Measurements from ENCODE around the gene COMT. TPM values are rescaled to one million over a fixed set of nuclear protein-coding genes. Genes with fewer than 3 reads are reported as not detected.
A peak's percentile ranks its signal among the peaks of the same experiment; 100 is the strongest.
"Not testable (repeated sequence)": the region's sequence is repeated elsewhere in the genome, so short reads cannot be mapped to it uniquely, and the experiment has no call there.

Gene COMT
- total RNA-seq, 1 experiment from 2014 or later, result 290 TPM

DNA sequence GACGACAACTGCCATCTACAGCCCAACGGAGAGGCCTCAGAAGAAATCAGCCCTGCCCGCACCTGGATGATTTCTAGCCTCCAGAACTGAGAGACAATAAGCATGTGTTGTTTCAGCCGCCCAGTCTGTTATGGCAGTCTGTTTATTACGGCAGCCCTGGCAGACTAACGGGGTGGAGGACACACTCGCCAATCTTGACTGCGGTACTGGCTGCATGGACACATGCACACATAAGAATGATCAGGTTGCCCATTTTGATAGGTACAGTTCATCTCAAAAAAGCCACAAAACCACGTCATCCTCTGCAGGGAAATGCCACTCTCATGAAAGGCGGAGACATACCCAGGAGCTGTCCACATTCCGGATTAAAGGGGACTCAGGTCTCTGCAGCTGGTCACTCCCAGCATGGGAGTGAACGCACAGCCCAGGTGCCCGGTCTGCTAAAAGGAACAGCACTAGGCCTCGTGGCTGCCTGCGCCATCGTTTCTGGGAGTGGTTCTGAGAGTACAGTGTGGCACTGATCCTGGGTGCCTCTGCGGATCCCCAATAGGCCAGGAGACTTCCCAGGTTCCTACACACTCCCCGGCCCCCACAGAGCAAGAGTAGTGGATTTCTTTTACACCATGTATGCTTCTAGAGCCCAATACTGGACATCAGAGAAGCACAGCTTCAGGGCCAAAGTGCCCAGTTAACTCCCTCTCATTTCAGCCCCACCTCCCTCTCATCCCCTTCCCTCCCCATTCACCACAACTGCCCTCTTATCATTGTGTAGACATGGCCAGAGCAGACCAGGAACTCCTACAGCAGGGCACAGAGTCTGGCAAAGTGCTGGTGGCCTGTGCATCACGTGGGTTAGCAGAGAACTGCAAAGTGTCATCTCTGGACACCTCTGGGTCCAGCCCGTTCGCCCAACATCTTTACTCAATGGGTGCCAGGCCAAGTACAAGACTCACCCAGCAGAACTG lies 11.7 kb upstream of the COMT start:
- DNase-seq (ENCODE audit: low read depth), result no peak

DNA sequence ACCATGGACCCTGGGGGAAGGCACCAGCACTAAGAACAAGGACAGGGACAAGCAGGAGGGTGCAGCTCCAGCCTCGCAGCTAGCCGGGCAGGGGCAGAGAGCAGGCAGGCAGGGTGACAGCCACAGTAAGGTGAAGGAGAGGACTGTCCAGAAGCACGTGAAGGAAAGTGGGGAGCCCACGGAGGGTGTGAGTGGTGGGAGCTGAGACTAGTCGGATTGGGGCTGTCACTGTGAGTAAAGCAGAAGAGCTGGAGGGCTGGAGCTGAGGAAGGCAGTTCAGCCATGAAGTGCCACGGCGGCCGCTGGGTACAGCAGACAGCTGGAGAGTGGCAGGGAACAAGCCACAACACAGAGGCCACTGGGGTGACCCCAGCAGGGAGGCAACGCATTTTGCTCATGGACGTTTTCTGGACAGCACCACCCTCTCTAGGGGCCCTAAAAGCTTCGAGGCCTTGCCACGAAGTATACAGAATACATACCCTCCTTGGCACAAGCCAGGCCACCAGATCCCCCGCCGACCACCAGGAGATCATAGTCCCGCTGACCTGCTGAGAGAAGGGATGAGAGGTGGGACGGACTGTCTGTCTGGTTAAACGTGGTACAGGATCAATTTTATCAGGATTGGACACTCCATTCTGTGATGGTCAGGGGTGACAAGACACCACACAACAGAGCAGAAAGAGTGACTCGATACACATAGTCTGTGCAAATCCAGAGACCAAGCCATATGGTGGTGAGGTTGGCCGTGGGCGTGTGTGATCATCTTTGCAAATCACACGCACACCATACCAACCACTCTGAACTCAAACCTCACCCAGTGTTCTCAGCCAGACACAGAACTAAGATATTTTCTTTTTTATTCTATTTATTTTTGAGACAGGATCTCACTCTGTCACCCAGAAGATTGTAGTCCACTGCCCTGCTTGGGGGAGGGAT lies 10.8 kb upstream of the COMT start:
- DNase-seq (ENCODE audit: low read depth), result no peak

DNA sequence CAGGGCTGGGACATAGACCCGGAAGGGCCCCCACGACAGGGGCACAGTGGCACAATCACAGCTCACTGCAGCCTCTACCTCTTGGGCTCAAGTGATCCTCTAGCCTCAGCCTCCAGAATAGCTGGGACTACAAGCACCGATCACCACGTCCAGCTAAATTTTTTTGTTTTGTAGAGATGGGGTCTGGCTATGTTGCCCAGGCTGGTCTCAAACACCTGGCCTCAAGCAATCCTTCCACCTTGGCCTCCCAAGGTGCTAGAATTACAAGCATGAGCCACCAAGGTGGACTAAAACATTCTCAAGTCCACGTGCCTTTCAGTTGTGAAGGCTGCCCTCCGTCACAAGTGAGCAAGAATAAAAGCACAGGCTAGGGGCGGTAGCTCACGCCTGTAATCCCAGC lies 10.1 kb upstream of the COMT start:
- DNase-seq (ENCODE audit: low read depth), result no peak

DNA sequence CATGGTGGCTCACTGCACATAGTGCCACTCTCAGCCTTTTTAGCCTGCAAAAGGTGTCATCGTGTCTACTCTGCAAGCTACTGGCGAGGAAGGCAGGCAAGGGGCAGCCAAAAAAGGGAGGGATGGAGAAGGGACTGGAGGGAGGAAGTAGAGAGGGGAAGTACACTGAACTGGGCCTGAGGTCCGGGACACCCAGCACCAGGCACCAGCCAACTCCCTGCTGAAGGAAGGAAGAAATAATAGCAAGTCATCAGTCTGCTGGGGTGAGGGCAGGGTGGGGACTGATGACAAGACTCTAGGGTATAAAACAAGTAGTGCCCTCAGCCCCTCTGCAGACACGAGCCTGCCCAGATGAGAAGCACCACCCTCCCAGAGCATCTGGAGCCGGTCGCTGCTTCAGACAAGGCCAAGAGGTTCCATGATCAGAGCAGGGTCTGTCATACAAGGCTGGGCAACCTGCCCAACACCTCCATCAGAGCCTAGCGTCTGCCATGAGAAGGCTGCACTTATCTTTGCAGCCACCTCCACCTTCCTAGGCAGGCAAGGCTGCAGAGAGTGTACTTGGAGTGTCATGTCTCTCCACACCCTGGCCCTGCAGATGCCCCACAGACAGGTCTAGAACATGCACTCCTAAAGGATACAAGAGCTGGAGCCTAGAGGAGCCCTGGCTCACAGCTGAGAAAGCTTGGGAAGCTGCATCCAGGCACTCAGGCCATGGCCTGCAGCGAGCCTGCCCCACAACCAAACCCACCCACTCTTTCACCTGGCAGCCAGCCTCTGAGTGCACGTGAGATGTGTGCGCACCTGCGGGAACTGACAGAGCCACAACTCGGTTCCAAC lies 9.0 kb upstream of the COMT start:
- DNase-seq (ENCODE audit: low read depth), result no peak

DNA sequence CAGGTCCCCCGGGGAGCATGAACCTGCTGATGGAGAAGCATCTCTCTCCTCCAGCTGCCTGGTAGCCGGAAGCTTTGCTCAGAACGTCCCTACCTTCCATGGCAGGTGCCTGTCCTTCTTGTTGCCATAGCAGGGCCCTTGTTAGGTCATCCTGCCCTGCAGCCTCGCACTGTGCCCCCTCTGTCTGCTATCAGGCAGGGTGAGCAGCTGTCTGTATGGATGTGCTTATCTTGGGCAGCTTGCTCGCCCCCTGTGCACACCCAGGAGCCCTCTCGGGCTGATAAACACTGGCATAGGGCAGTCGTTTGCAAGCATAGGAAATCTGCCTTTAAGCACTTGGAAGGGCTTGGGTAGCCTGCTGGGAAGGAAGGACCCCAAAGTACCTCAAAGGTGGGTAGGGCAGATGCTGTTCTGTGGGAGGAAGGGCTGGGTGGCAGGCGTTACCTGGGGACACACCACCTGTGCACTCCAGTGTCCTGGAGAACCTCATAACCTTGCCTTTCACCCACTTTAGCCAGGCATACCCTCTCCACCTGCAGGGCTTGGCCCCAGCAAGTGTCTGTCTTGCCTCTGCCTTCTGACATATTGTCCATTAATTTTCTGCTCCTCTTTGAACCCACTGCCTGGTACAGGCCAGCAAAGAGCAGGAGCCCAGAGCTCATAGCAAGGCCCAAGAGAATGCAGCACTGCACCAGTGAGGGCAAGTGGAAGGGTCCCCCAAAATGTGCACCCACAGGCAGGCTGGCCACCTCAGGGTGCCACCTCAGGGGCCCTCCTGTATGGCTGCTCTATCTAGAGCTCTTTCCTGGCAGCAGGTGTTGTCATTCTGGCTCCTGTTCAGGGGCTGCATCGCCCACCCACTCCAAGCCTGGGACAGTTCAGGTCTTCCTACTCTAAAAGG lies 8.0 kb upstream of the COMT start:
- no peak for DNase-seq (ENCODE audit: low read depth)

GRCh38 chr22:19935123-19935718 lies 6.4 kb upstream of the COMT start:
- not testable (repeated sequence) for DNase-seq (ENCODE audit: low read depth)

DNA sequence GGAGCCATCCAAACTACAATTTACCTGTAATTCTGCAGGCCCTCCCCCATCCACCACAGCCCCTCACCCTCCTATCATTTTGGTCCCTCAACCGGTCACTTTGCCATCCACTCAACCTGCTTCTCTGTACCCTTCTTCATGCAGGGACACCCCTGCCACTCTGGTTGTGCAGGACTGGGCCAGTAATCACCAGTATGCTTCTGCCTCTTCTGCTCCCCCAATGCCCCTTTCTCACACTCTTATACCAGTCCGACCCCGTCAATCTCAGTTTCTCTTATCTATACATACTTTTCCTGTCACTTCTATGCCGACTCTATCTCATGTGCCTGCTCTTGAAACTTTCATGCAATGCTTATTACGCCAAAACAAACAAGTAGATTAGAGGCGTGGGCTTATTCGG lies 5.1 kb upstream of the COMT start:
- DNase-seq (ENCODE audit: low read depth), result no peak

GRCh38 chr22:19937616-19938473 lies 3.7 kb upstream of the COMT start:
- no peak for DNase-seq (ENCODE audit: low read depth)

GRCh38 chr22:19940536-19941364 lies 822 bp upstream of the COMT start:
- peak; percentile 10 for DNase-seq (ENCODE audit: low read depth)

DNA sequence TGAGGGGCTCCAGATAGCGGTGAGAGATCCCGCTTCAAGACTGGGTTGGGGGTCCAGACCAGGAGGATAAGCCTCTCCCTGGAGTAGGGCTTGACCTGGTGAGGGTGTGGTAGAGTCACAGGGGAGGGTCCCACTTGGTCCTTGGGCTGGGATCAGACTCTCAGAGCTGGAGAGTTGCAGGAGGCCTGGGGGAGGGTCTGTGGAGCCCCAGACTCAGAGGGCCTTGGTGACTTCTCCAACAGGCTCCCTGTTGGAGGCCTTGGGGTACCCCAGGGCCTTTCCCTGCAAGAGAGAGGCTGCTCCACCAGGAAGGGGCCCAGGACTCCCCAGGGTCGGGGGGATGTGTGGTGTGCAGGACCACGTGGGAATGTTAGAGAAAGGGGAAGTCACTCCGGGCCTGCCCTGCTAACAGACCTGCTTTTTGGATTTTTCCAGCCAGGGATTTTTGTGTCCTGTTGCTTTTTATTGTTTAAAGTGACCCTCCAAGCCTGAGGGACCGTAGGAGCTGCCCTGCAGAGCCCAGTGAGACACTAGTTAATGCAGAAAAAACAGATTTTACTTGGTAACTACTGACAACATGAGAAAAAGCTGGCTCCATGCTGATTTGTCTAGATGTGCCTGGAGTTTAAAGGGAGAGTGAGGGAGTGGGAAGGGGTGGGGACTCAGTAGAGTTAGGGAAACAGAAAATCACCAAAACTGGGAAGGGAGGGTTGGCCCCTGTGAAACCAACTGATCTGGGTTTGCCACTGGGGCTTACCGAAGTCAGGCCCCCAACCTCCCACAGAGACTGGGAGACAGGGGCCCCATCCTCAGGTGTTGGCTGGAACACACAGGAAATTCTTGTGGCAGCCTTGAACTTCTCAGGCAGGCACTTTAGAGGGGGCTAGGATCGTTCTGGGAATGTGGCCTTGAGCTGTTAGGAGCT lies 847 bp downstream of the COMT start:
- DNase-seq (ENCODE audit: low read depth), result peak; percentile 71

GRCh38 chr22:19943082-19944026 lies 1.8 kb downstream of the COMT start:
- DNase-seq (ENCODE audit: low read depth), result peak; percentile 94

DNA sequence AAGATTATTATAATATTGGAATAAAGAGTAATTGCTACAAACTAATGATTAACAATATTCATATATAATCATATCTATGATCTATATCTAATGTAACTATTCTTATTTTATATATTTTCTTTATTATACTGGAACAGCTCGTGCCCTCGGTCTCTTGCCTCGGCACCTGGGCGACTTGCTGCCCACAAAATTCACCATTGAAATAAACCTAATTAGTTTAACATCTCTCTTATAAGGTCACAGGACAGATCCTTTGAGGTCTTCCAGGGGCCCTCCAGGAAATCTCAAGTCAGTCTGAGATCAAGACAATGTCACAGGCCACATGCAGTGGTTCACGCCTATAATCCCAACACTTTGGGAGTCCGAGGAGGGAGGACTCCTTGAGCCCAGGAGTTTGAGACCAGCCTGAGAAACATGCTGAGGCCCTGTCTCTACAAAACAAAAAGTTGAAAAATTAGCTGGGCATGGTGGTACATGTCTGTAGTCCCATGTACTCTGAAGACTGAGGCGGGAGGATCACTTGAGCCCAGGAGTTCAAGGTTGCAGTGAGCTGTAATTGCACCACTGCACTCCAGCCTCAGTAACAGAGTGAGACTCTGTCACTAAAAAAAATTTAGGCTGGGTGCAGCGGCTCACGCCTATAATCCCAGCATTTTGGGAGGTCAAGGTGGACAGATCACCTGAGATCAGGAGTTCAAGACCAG lies 6.6 kb downstream of the COMT start:
- no peak for DNase-seq (ENCODE audit: low read depth)

DNA sequence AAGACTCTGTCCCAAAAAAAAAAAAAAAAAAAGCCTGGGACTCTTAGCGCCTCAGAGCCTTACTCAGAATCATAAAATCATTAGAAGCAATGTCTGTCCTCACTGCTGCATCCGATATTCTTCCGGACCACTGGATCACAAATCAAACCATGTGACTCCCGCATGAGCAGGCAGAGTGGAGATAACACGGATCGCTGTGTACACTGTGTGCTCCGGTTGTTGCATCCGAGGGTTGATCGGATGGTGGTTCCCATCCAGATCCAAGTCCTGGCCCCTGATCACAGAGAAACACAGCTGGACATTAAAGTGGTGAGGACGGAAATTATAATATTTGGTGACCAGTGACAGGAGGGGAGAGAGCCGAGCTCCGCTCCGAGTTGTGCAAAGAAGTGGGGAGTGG lies 9.8 kb downstream of the COMT start:
- no peak for DNase-seq (ENCODE audit: low read depth)

- DNase-seq (ENCODE audit: low read depth), result no peak
These were observed 13.9 kb downstream of the COMT start for GRCh38 chr22:19955241-19956128.
